Measurements from ENCODE around the gene SIX1.

SIX1 gene

DNA sequence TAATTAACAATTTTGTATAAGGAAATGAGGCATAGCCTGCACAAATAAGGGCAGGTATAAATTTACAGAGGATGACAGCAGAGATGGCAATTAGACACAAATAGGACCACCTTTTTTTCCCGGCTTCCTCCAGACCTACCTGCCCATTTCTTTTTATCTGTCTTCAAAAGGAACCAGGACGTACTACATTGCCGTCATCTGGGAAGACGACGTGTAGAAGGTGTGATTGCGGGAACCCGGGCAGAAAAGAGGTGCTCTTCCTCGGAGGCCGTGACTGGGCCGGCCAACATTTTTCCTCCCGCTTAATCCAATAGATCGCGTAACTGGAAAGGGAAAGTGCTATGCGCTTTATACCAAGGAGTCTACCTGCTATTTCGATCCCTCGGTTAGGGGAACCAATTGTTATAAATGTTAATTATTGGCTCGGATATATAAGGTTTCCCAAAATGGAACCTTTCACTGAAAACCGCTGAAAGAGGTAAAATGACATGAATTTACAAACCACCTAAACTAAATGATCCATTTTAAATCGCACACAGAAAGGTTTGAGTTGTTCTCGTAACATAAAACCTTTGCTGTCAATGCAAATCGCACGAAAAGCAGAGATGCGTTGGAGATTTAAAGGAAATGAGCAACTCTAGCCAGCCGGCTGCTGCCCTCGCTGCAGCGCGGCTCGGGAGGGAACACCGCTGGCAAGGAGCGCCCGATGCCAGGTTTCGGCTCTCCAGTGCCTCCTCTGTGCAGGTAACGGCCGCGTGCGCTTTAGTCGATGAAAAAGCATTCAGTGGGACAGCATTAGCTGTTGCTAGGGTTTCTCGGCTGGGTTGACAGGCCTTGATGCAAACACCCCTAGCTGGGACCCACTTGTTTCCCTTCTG, 2.8 kb upstream of the SIX1 start:
- TF ChIP-seq, protein P1, sequence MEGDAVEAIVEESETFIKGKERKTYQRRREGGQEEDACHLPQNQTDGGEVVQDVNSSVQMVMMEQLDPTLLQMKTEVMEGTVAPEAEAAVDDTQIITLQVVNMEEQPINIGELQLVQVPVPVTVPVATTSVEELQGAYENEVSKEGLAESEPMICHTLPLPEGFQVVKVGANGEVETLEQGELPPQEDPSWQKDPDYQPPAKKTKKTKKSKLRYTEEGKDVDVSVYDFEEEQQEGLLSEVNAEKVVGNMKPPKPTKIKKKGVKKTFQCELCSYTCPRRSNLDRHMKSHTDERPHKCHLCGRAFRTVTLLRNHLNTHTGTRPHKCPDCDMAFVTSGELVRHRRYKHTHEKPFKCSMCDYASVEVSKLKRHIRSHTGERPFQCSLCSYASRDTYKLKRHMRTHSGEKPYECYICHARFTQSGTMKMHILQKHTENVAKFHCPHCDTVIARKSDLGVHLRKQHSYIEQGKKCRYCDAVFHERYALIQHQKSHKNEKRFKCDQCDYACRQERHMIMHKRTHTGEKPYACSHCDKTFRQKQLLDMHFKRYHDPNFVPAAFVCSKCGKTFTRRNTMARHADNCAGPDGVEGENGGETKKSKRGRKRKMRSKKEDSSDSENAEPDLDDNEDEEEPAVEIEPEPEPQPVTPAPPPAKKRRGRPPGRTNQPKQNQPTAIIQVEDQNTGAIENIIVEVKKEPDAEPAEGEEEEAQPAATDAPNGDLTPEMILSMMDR (IDR thresholded peaks at IDR 0.05; ENCODE audit: control insufficient read depth, extremely low read depth, insufficient read depth), result no peak
- no peak for DNase-seq (ENCODE audit: low read depth)
- H3K4me3 ChIP-seq (ENCODE audit: low read depth, low read length), result no peak overlapping the region

DNA sequence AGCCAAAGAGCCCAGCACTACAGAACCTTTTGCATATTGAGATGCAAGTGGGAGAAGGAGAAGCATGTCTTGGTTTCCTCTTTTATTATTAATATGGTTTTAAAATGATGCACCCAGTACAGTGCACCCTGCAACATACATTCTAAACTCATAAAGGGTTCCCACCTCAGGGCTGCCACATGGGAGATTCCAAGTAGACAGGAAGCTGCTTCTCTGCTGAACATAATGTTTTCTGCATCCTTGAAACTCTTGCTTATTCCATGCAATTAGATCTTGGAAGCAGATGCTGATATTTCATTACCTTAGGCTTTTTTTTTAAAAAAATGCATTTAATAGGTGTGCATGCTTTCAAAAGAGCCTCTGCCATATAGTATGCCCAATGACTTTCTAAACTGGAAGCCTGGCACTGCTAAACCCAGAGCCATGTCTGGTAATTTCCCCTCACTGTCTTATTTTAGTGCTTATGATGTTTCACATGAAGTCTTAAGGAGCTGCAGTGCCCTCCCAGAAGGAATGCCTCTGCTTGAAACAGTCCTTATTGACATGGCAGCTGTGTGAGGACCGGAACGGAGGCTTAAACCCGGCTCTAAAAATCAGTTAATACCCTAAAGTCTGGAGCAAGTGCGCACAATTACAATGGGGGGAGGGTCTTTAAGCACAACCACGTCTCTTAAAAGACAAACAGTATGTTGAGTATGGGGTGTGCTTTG, 2.0 kb upstream of the SIX1 start:
- no peak overlapping the region for H3K4me3 ChIP-seq (ENCODE audit: low read depth, low read length)
- DNase-seq (ENCODE audit: low read depth), result no peak
- TF ChIP-seq, protein P1 (IDR thresholded peaks at IDR 0.05; ENCODE audit: control insufficient read depth, extremely low read depth, insufficient read depth), result no peak

DNA sequence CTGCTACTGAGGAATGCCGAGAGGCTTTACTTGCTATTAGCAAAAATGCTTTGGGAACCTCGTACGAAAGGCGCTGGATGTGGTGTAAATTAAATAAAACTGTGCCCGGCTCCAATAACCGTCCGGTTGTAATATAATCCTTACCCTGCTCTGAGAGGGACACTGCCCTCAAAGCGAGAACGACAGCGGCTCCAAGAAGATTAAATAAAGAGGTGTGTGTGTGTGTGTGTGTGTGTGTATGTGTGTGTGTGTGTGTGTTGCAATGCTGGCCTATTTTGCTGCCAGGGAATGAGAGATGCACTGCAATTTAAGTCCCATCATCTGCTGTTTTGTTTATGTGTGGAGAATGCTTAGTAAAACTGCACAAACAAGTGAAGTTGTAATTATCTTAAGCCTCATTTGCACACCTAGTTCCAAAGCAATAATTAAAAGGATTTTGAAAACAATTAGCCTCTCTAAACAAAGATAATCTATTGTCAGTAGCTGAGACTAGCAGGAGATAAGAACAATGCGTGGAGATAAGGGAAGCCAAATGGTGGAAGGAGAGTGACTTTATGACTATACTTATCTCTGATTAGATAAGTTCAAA, 1.2 kb upstream of the SIX1 start:
- H3K4me3 ChIP-seq (ENCODE audit: low read depth, low read length), result no peak overlapping the region
- TF ChIP-seq, protein P1 (IDR thresholded peaks at IDR 0.05; ENCODE audit: control insufficient read depth, extremely low read depth, insufficient read depth), result no peak
- no peak for DNase-seq (ENCODE audit: low read depth)

DNA sequence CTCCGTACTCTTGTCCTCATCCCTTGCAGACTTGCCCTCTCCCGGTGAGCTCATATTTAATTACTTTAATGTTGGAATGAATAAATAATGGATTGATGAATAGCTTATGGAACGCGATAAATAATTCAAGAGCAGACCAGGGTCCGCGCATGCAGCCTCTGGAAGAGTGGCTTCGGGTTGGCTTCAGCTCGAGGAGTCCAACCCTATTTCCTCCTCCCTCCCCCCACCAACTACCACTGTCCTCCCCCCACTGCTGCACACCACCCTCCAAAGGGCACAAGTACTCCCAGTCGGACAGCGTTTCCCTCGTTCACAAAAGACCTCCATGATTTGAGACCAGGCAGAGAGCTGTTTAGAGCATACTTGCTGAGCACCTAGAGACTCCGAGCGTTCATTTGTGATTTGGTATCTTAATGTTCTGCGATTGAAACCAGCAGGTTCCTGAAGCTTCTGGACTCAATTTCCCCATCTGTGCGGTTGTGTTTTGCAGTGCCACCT, 647 bp upstream of the SIX1 start:
- no peak for DNase-seq (ENCODE audit: low read depth)
- peak overlapping the region; percentile 63 for H3K4me3 ChIP-seq (ENCODE audit: low read depth, low read length)
- TF ChIP-seq, protein P1 (IDR thresholded peaks at IDR 0.05; ENCODE audit: control insufficient read depth, extremely low read depth, insufficient read depth), result no peak

DNA sequence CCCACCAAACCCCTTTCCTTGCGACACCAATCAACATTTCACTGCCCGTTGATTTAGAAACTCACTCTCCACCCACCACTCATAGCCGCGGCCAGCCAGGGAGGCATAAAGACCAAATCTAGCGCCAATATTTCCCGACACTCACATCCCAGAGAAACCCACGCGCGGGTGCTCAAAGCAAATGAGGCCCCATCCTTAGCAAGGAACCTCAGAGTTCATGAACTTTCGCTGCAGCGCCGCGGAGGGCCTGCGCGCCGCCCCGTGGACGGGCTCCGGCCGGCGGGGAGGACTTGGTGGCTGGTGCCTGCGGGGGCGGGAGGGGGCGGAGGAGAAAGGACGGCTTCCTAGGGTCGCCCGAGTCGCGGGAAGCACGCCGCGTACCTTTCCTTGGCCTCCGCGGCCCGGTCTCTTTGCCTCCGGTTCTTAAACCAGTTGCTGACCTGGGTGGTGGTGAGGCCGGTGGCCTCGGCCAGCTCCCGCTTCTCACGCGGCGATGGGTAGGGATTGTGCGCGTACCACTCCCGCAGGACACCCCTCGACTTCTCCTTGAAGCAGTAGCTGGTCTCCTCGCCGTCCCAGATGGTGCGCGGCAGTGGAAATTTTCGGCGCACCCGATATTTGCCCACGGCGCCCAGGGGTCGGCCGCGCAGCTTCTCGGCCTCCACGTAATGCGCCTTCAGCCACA, 886 bp downstream of the SIX1 start:
- peak overlapping the region; percentile 63 for H3K4me3 ChIP-seq (ENCODE audit: low read depth, low read length)
- no peak for DNase-seq (ENCODE audit: low read depth)
- TF ChIP-seq, protein P1 (IDR thresholded peaks at IDR 0.05; ENCODE audit: control insufficient read depth, extremely low read depth, insufficient read depth), result no peak

DNA sequence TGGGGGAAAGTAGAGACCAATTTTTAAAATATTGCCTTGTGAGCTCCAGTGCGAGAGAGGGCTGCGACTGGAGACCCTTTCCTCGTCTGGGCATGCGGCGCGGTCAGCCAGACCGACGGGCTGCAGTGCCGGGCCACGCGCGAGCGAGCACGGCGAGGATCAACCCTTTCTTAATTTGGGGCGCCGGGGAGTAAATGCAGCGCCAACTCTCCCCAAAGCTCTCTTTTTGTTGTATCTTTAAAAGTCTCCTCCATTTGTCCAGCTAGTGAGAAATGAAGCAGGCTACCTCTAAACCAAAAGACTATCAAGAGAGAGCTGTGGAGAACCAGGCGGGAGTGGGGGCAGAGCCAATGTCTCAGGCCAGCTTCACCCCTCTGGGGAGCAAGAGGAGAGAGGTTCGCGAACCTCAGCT, 1.4 kb downstream of the SIX1 start:
- TF ChIP-seq, protein P1 (IDR thresholded peaks at IDR 0.05; ENCODE audit: control insufficient read depth, extremely low read depth, insufficient read depth), result no peak
- no peak for DNase-seq (ENCODE audit: low read depth)
- peak overlapping the region; percentile 63 for H3K4me3 ChIP-seq (ENCODE audit: low read depth, low read length)

Measured in LNCaP clone FGC (cell line).